ENCODE results near the gene GABPB2. TPM values are rescaled to one million over a fixed set of nuclear protein-coding genes. Genes with fewer than 3 reads are reported as not detected.

Gene GABPB2
- total and polyA plus RNA-seq, 2 of the 13 experiments (the other 11 are each of a cell fraction or from before 2014, with no cell fraction given), result 0.09 TPM; not detected in 1

- TF ChIP-seq XBP1 (CRISPR knock-in tag; IDR thresholded peaks at IDR 0.05) (no peak), ATRX (CRISPR knock-in tag; IDR thresholded peaks at IDR 0.05; ENCODE audit: borderline replicate concordance) (no peak), NFATC3 (CRISPR knock-in tag; IDR thresholded peaks at IDR 0.05) (no peak), AKNA (CRISPR knock-in tag; IDR thresholded peaks at IDR 0.05; ENCODE audit: borderline replicate concordance) (no peak), RBM22 (optimal IDR thresholded peaks at IDR 0.05; ENCODE audit: low read length) (no peak), ZNF691 (CRISPR knock-in tag; IDR thresholded peaks at IDR 0.05; ENCODE audit: borderline replicate concordance, low read depth) (no peak), SALL2 (CRISPR knock-in tag; IDR thresholded peaks at IDR 0.05) (no peak), TCF7L2 (IDR thresholded peaks at IDR 0.05; ENCODE audit: low read depth, low read length) (no peak)
Observed at GRCh38 chr1:151065089-151065645, 5.4 kb upstream of the GABPB2 start (continued).
